Activated B cell treated with CpG ODN at 0.5 μM for 24 hours (primary cell): ENCODE results near the gene SMTN. TPM values are rescaled to one million over a fixed set of nuclear protein-coding genes. Genes with fewer than 3 reads are reported as not detected.

Experiments used
- ATAC-seq: fragments of 200-7000 bp; cut with Tn5 transposase; one replicate; pipeline ENCODE4 v1.10.0; 2021; ENCODE audit warnings: low read depth, mild to moderate bottlenecking, moderate library complexity
- CTCF ChIA-PET: fragments of 350-600 bp; sonication (Branson Sonifier 250); formaldehyde crosslinking; loops from one replicate; lab custom pipeline; 2021; ENCODE audit warnings: antibody characterized with exemption; lab: Charles Lee
- POLR2A ChIA-PET: fragments of 350-600 bp; sonication (Branson Sonifier 250); formaldehyde crosslinking; loops from one replicate; lab custom pipeline; 2021; ENCODE audit warnings: antibody characterized with exemption; lab: Charles Lee
- DNase-seq: peaks from one replicate; pipeline ENCODE4 v3.0.0; 2022
- H3K27ac Mint-ChIP-seq: one replicate; pipeline ENCODE4 v1.8.0; 2020; ENCODE audit warnings: mixed read lengths
- H3K27me3 Mint-ChIP-seq: one replicate; pipeline ENCODE4 v1.8.0; 2021; ENCODE audit warnings: mixed read lengths
- H3K36me3 Mint-ChIP-seq: one replicate; pipeline ENCODE4 v1.8.0; 2021; ENCODE audit warnings: low read depth, mixed read lengths
- H3K4me1 Mint-ChIP-seq: one replicate; pipeline ENCODE4 v1.8.0; 2021; ENCODE audit warnings: mixed read lengths
- H3K4me3 Mint-ChIP-seq: one replicate; pipeline ENCODE4 v1.8.0; 2020; ENCODE audit warnings: mild to moderate bottlenecking, mixed read lengths
- H3K9me3 Mint-ChIP-seq: one replicate; pipeline ENCODE4 v1.8.0; 2020; ENCODE audit warnings: mixed read lengths
- CTCF ChIP-seq: fragments of 200-600 bp; IDR thresholded peaks from one replicate; pipeline ENCODE4 v1.8.0; 2022; ENCODE audit warnings: antibody characterized with exemption, mild to moderate bottlenecking
- intact Hi-C: fragments of 100-400 bp; cut with micrococcal nuclease; formaldehyde crosslinking; loops from one replicate; pipeline ENCODE4 v1.15.1; 2024
- total RNA-seq: library from RNA; stranded (reverse); gene quantifications from 2 replicates; pipeline ENCODE4 v1.2.3, GENCODE V29; 2022

Gene SMTN
- total RNA-seq, 1 donor from 2014 or later = 3.1 TPM

DNA sequence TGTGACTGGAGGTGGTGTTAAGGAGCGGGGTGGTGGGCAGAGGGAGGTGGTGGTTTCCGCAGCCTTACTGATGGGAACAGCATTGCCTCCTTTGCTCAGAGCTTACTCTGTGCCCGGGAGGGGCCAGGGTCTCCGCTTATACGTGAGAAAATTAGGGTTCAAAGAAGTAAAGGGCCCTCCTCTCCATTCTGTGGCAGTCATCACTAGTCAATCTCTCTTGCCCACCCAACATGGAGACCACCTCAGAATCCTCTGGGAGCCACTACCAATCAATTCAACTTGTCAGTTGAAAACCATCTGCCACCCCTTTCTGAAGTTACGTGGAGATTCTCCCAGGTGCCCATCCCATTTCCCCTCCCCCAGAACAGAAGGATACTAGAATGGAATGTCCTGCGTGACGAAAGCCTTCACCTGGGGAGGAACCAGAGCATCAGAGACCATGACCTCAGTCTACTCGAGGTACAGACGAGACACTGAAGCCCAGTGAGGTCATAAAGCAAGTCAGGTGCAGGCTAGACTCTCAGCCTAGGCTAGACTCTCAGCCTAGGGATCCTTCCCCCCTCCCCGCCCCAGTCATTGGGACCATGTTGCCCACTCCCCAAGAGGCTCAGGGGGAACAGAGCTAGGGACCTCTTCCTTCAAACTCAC is 24.3 kb downstream of the SMTN start:
- no peaks in the 10 kb centered on the region for H3K27me3 Mint-ChIP-seq
- intact Hi-C loops = loop anchor here (5.0 kb wide), 4 partner anchors 42 to 513 kb away; partner anchors contain the start of genes LIMK2 and PES1
- ATAC-seq (no peak), DNase-seq (no peak)
- no peaks in the 10 kb centered on the region for H3K36me3 Mint-ChIP-seq
- ChIA-PET POLR2A (interaction anchor here (1.2 to 1.3 kb wide), 2 partner anchors 20 to 22 kb away, joined by 3 to 5 read pairs; no protein-coding TSS in a partner anchor), CTCF (no interaction called here)
- peaks cover 23% of the 10 kb centered on the region for H3K4me1 Mint-ChIP-seq
- H3K9me3 Mint-ChIP-seq = no peaks in the 10 kb centered on the region
- no peak for TF ChIP-seq CTCF
- peak overlapping the region; percentile 19 for H3K4me3 Mint-ChIP-seq
- no peak overlapping the region for H3K27ac Mint-ChIP-seq

DNA sequence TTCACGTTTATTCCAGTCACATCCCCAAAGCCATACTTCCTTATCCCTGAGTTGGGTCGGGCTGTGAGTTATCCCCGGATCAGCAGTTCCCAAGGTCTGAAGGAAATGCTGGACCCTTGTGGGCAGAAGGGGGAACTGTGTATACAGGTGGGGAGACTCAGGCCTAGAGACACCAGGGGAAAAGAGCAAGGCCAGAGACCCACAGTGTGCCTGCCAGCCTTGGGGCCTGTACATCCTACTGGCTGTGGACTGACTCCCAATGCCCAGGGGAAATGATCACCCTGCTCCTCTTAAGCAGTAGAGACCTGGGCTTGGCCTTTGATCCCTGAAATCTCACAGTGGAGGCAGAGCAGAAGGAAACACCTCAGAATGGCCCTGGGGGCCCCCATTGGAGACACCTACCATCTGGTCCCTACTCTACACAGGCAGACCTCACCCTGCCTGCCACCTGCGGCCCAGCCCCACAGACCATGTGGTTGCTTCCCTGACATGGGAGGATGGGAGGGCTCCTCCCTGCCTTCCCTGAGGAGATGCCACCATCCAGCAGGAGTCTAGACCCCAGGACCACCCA is 25.0 kb downstream of the SMTN start:
- ATAC-seq = no peak
- TF ChIP-seq CTCF = no peak
- ChIA-PET POLR2A (interaction anchor here (1.2 kb wide), 1 partner anchor 21 kb away, joined by 3 read pairs; no protein-coding TSS in a partner anchor), CTCF (interaction anchor here (2.5 kb wide), 1 partner anchor 17 kb away, joined by 8 read pairs; no protein-coding TSS in a partner anchor)
- intact Hi-C loops = loop anchor here (5.0 kb wide), 4 partner anchors 41 to 514 kb away; partner anchors contain the start of genes LIMK2 and PES1
- H3K4me1 Mint-ChIP-seq = peaks cover 23% of the 10 kb centered on the region
- H3K27ac Mint-ChIP-seq = no peak overlapping the region
- DNase-seq = no peak
- H3K36me3 Mint-ChIP-seq = no peaks in the 10 kb centered on the region
- H3K27me3 Mint-ChIP-seq = no peaks in the 10 kb centered on the region
- peak overlapping the region; percentile 93 for H3K4me3 Mint-ChIP-seq
- H3K9me3 Mint-ChIP-seq = no peaks in the 10 kb centered on the region

DNA sequence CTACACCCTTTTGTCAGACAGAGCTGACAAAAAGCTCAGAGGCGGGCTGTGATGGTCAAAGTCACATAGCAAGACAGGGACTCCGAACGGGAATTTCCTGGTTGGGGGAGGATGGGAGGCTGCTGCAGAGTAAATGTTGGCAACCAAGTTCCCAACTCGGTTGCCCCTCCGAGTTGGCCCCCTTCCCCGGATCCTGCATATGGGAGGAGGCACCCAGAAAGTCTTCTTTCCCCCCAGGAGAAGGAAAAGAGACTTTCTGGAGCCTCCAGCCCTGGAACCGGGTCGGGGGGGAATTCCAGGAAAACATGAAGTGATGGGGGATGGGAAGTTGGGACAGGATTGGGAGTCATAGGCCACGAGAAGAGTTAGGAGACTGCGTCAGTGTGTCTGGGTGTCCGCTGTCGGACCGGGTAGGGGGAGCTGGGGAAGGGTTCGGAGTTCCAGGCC is 25.6 kb downstream of the SMTN start:
- intact Hi-C loops = loop anchor here (1.0 to 5.0 kb wide), 8 partner anchors 22 to 514 kb away; partner anchors contain the start of genes LIMK2, PES1 and PIK3IP1
- ChIA-PET POLR2A (interaction anchor here (1.1 to 1.5 kb wide), 4 partner anchors 22 to 240 kb away, joined by 4 to 10 read pairs (median 6); partner anchors contain the start of genes MORC2, PATZ1 and TUG1), CTCF (interaction anchor here (0.8 to 2.5 kb wide), 3 partner anchors 17 to 53 kb away, joined by 3 to 15 read pairs (median 8); partner anchors contain the start of gene RNF185)
- ATAC-seq (no peak), DNase-seq (no peak)
- H3K27ac Mint-ChIP-seq = no peak overlapping the region
- no peak for TF ChIP-seq CTCF
- H3K27me3 Mint-ChIP-seq = no peaks in the 10 kb centered on the region
- no peaks in the 10 kb centered on the region for H3K9me3 Mint-ChIP-seq
- H3K4me1 Mint-ChIP-seq = peaks cover 23% of the 10 kb centered on the region
- no peaks in the 10 kb centered on the region for H3K36me3 Mint-ChIP-seq
- H3K4me3 Mint-ChIP-seq = peak overlapping the region; percentile 93

- DNase-seq = peak; percentile 76
- no peak for TF ChIP-seq CTCF
- Mint-ChIP-seq H3K4me3 (peak within 1 kb of the TSS; percentile 93), H3K36me3 (no peaks in the 10 kb centered on the region), H3K9me3 (no peaks in the 10 kb centered on the region), H3K4me1 (peaks cover 23% of the 10 kb centered on the region), H3K27ac (peak within 1 kb of the TSS; percentile 80), H3K27me3 (no peaks in the 10 kb centered on the region)
- ChIA-PET CTCF (interaction anchor here (0.8 to 2.5 kb wide), 5 partner anchors 8 to 166 kb away, joined by 3 to 15 read pairs (median 5); partner anchors contain the start of gene RNF185), POLR2A (interaction anchor here (0.7 to 1.5 kb wide), 7 partner anchors 20 to 239 kb away, joined by 3 to 10 read pairs (median 4); partner anchors contain the start of genes MORC2, PATZ1, RNF185 and TUG1)
- peak; percentile 97 for ATAC-seq
- intact Hi-C loops = loop anchor here (1.0 to 5.0 kb wide), 8 partner anchors 23 to 515 kb away; partner anchors contain the start of genes LIMK2, PES1 and PIK3IP1
These were observed 26.2 kb downstream of the SMTN start, which contains the start of gene SELENOM for GRCh38 chr22:31107178-31107893. Gene SELENOM, minus strand, starts transcription at chr22:31107568. Its CDS starts 63 bp downstream, at chr22:31107505.
